Body of pancreas (tissue), 4 donors: ENCODE data around the gene PLXNB2.

Experiments used
- CTCF ChIP-seq, 7 experiments: fragments of 450-650 bp in 4 of 7; fragments of 200-600 bp in 3 of 7; sonication (generic) in 3 of 7; IDR thresholded peaks; one replicate each; pipeline ENCODE4 v1.5.1; 2016 to 2019; ENCODE audit warnings: antibody characterized with exemption in 7 of 7
- POLR2A ChIP-seq, 3 donors: fragments of 450-650 bp; IDR thresholded peaks; one replicate each; pipeline ENCODE4 v1.6.1; 2016; ENCODE audit warnings: antibody characterized with exemption in 3 of 3, mild to moderate bottlenecking in 2 of 3

- no peak for TF ChIP-seq CTCF (IDR thresholded peaks at IDR 0.05)
- TF ChIP-seq POLR2A (IDR thresholded peaks at IDR 0.05): no peak
These were observed 51.1 kb downstream of the PLXNB2 start for GRCh38 chr22:50256258-50256862.
